Trophoblast cell (in vitro differentiated cells and primary cell): ENCODE data around the gene ZNF304.

Source experiments
- DNase-seq, 2 donors: peaks; one replicate each; pipeline ENCODE4 v3.0.0-alpha.2; 2016
- H2AFZ ChIP-seq: 2 replicates; pipeline ENCODE4 v1.6.1; 2013; ENCODE audit warnings: low read length, moderate library complexity, mild to moderate bottlenecking; ENCODE audit not compliant: insufficient read depth, poor library complexity
- H2AK5ac ChIP-seq: 2 replicates; pipeline ENCODE4 v1.6.1; 2013; ENCODE audit warnings: mild to moderate bottlenecking, low read length
- H2BK120ac ChIP-seq: 2 replicates; pipeline ENCODE4 v1.6.1; 2013; ENCODE audit warnings: low read length, mild to moderate bottlenecking, moderate library complexity; ENCODE audit not compliant: insufficient read depth, poor library complexity
- H2BK12ac ChIP-seq: 2 replicates; pipeline ENCODE4 v1.6.1; 2013; ENCODE audit warnings: mild to moderate bottlenecking, low read length, moderate library complexity
- H2BK5ac ChIP-seq: 2 replicates; pipeline ENCODE4 v1.6.1; 2013; ENCODE audit warnings: low read length, low read depth, moderate library complexity, mild to moderate bottlenecking; ENCODE audit not compliant: poor library complexity
- H3K14ac ChIP-seq: 2 replicates; pipeline ENCODE4 v1.6.1; 2013; ENCODE audit warnings: mild to moderate bottlenecking, low read length
- H3K18ac ChIP-seq: 2 replicates; pipeline ENCODE4 v1.6.1; 2013; ENCODE audit warnings: mild to moderate bottlenecking, low read length
- H3K23ac ChIP-seq: 2 replicates; pipeline ENCODE4 v1.6.1; 2013; ENCODE audit warnings: low read length
- H3K27ac ChIP-seq: 2 replicates; pipeline ENCODE4 v1.5.1; 2013; ENCODE audit warnings: low read depth, mild to moderate bottlenecking, inconsistent platforms, low read length, moderate library complexity
- H3K27me3 ChIP-seq: 2 replicates; pipeline ENCODE4 v1.6.1; 2013; ENCODE audit warnings: inconsistent platforms, mild to moderate bottlenecking, low read length, moderate library complexity; ENCODE audit not compliant: insufficient read depth
- H3K36me3 ChIP-seq, 2 experiments: 1 replicate in 1 of 2; 2 replicates in 1 of 2; pipeline ENCODE4 v1.6.1; 2013; ENCODE audit warnings: low read length in 2 of 2, mild to moderate bottlenecking in 2 of 2, moderate library complexity in 1 of 2; ENCODE audit not compliant: insufficient read depth in 2 of 2, control insufficient read depth in 1 of 2
- H3K4ac ChIP-seq: 2 replicates; pipeline ENCODE4 v1.6.1; 2013; ENCODE audit warnings: low read depth, mild to moderate bottlenecking, low read length, moderate library complexity
- H3K4me1 ChIP-seq, 2 experiments: 1 replicate in 1 of 2; 2 replicates in 1 of 2; pipeline ENCODE4 v1.6.1; 2013; ENCODE audit warnings: low read length in 2 of 2, mild to moderate bottlenecking in 2 of 2, moderate library complexity in 1 of 2; ENCODE audit not compliant: insufficient read depth in 2 of 2, control insufficient read depth in 1 of 2
- H3K4me2 ChIP-seq: 2 replicates; pipeline ENCODE4 v1.6.1; 2013; ENCODE audit warnings: inconsistent platforms, mild to moderate bottlenecking, low read length, moderate library complexity
- H3K4me3 ChIP-seq: 2 replicates; pipeline ENCODE4 v1.5.1; 2013; ENCODE audit warnings: mild to moderate bottlenecking, low read depth, low read length, inconsistent platforms
- H3K79me1 ChIP-seq: one replicate; pipeline ENCODE4 v1.6.1; 2013; ENCODE audit warnings: low read length
- H3K79me2 ChIP-seq: 2 replicates; pipeline ENCODE4 v1.6.1; 2013; ENCODE audit warnings: low read length, mild to moderate bottlenecking; ENCODE audit not compliant: control insufficient read depth, insufficient read depth, poor library complexity
- H3K9ac ChIP-seq: 2 replicates; pipeline ENCODE4 v1.6.1; 2013; ENCODE audit warnings: mild to moderate bottlenecking, low read length
- H3K9me3 ChIP-seq: 2 replicates; pipeline ENCODE4 v1.6.1; 2013; ENCODE audit warnings: low read depth, mild to moderate bottlenecking, control low read depth, inconsistent platforms, low read length; ENCODE audit not compliant: insufficient read depth
- H4K12ac ChIP-seq: 2 replicates; pipeline ENCODE4 v1.6.1; 2013; ENCODE audit warnings: low read depth, mild to moderate bottlenecking, low read length, moderate library complexity
- H4K8ac ChIP-seq: 2 replicates; pipeline ENCODE4 v1.6.1; 2013; ENCODE audit warnings: low read depth, mild to moderate bottlenecking, low read length, moderate library complexity
- H4K91ac ChIP-seq: one replicate; pipeline ENCODE4 v1.6.1; 2013; ENCODE audit warnings: low read depth, mild to moderate bottlenecking, low read length, moderate library complexity
- WGBS: extraction: QIAGEN DNeasy Blood & Tissue Kit; methylation state at CpG from one replicate; pipeline ENCODE4 v1.1.7; 2013; ENCODE audit warnings: missing lambda C conversion rate; ENCODE audit not compliant: insufficient read length, insufficient coverage; ENCODE audit errors: extremely low coverage; 5-methylcytosine and 5-hydroxymethylcytosine counted together

ZNF304 gene

DNA sequence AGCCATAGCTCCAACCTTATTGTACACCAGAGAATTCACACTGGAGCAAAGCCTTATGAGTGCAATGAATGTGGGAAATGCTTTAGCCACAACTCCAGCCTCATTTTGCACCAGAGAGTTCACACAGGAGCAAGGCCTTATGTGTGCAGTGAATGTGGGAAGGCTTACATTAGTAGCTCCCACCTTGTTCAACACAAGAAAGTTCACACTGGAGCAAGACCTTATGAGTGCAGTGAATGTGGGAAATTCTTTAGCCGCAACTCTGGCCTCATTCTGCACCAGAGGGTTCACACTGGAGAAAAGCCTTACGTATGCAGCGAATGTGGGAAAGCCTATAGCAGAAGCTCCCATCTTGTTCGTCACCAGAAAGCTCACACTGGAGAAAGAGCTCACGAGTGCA lies 6.3 kb downstream of the ZNF304 start:
- no CpG with 5 or more reads among the region's 5 CpGs for WGBS
- Histone ChIP-seq H2AK5ac (no peak overlapping the region), H3K23ac (no peak overlapping the region), H3K18ac (no peak overlapping the region), H3K4me3 (no peak overlapping the region), H3K79me1 (no peaks in the 10 kb centered on the region), H4K8ac (no peak overlapping the region), H2AFZ (no peak overlapping the region), H3K14ac (no peak overlapping the region), H3K9me3 (no peaks in the 10 kb centered on the region), H4K91ac (no peak overlapping the region), H3K4me2 (no peak overlapping the region), H3K9ac (no peak overlapping the region), H2BK120ac (no peak overlapping the region), H2BK5ac (no peak overlapping the region), H4K12ac (no peak overlapping the region), H3K4me1 (peaks cover 0 to 1% of the 10 kb centered on the region in 2 experiments), H3K4ac (no peak overlapping the region), H2BK12ac (no peak overlapping the region), H3K79me2 (no peaks in the 10 kb centered on the region), H3K27me3 (no peaks in the 10 kb centered on the region), H3K36me3 (peaks cover 26 to 55% of the 10 kb centered on the region in 2 experiments), H3K27ac (no peak overlapping the region)
- no peak for DNase-seq

DNA sequence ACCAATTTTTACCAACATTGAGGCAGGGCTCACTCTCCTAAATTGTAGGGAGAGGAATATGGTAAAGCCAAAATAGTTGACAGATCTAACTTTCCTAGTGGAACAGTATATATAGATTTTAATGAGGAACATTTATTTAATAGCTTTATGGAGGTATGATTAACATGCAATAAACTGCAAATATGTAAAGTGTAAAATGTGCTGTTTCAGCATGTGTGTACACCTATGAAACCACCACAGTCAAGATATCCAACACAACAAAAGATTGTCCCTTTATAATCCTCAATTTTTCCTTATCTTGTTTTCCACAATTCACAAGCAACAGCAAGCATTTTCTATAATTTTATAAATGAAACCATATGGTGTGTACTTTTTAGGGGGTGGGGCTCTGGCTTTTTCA lies 8.2 kb downstream of the ZNF304 start:
- Histone ChIP-seq H3K79me1 (peaks cover 7% of the 10 kb centered on the region), H3K79me2 (peaks cover 4% of the 10 kb centered on the region), H3K4me2 (no peak overlapping the region), H2BK12ac (no peak overlapping the region), H3K4ac (no peak overlapping the region), H2AFZ (no peak overlapping the region), H4K8ac (no peak overlapping the region), H3K9ac (no peak overlapping the region), H3K4me3 (no peak overlapping the region), H3K36me3 (peaks cover 23 to 43% of the 10 kb centered on the region in 2 experiments), H3K14ac (no peak overlapping the region), H3K23ac (no peak overlapping the region), H4K12ac (no peak overlapping the region), H2AK5ac (no peak overlapping the region), H3K4me1 (peaks cover 5 to 6% of the 10 kb centered on the region in 2 experiments), H4K91ac (no peak overlapping the region), H3K9me3 (no peaks in the 10 kb centered on the region), H3K27me3 (no peaks in the 10 kb centered on the region), H2BK120ac (no peak overlapping the region), H3K27ac (no peak overlapping the region), H2BK5ac (no peak overlapping the region), H3K18ac (no peak overlapping the region)
- DNase-seq: no peak

DNA sequence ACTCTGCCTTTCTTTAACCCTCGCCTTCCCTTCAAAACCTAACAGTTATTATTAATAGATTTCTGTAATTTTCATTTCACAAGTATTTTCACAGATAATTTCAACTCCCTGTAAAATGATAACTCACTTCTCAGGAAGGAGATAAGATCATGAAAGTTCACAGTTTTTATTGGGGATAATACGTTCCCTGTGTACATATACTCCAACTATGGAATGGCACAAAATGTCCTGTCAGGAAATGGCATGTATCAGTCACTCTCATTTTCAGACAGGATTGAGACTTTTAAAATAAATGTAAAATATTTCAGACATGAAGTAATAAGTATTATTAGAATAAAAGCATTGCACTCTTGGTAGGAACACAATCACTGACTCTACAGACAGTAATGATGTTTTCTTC lies 11.3 kb downstream of the ZNF304 start:
- Histone ChIP-seq H3K18ac (no peak overlapping the region), H3K36me3 (peaks cover 4 to 13% of the 10 kb centered on the region in 2 experiments), H3K9me3 (no peaks in the 10 kb centered on the region), H3K23ac (no peak overlapping the region), H2BK12ac (no peak overlapping the region), H3K27me3 (no peaks in the 10 kb centered on the region), H4K8ac (no peak overlapping the region), H3K9ac (no peak overlapping the region), H2AK5ac (no peak overlapping the region), H3K4ac (no peak overlapping the region), H3K79me1 (peaks cover 7% of the 10 kb centered on the region), H3K4me3 (no peak overlapping the region), H3K4me1 (peaks cover 6 to 9% of the 10 kb centered on the region in 2 experiments), H3K4me2 (peak overlapping the region; percentile 61), H2BK120ac (no peak overlapping the region), H3K14ac (no peak overlapping the region), H4K12ac (peak overlapping the region; percentile 43), H3K79me2 (peaks cover 4% of the 10 kb centered on the region), H2BK5ac (no peak overlapping the region), H2AFZ (no peak overlapping the region), H3K27ac (no peak overlapping the region), H4K91ac (no peak overlapping the region)
- DNase-seq: no peak
- WGBS: no CpG with 5 or more reads among the region's 2 CpGs

DNA sequence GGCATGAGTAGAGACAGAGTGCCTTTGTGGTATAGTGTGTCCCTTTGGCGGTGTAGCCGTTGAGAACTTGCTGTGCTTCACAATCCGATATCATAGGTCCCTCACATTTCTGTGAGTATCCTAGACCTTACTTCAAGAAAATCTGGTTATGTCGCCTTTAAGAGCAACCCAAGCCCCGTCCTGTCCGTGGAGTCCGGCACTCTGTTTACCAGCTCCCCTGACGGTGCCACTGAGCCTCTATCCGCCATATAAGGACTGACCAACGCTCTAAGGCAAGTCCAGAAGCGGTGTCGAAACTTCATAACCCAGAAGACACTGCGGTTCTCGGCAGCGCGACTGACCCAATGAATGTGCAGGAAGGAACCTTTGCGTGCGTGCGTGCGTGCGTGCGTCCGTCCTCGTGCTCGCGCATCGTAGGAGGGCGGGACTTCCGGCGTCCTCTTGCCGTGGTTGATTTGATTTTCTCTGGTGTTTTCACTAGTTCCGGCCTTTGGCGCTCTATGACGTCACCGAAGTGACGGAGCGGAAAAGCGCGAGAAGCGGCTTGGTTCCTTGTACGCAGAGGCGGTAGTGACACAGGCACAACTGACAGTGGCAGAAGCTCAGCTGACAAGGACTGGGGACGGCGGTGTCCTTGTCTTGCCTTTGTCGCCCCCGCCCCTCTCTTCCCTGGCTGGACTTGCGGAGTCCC lies 12.1 kb downstream of the ZNF304 start, which contains the start of the genes TRAPPC2B and ZNF547:
TRAPPC2B (plus strand) TSS at position 555 of the 691 bp plus-strand sequence. CDS start 1,283 bp downstream, outside the sequence.
ZNF547 (plus strand) TSS at position 555 of the 691 bp plus-strand sequence. CDS start 5,005 bp downstream, outside the sequence.
- Histone ChIP-seq H3K27me3 (no peaks in the 10 kb centered on the region), H3K36me3 (peaks cover 2 to 7% of the 10 kb centered on the region in 2 experiments), H3K4me1 (peaks cover 6 to 9% of the 10 kb centered on the region in 2 experiments), H3K9ac (peak within 1 kb of the TSS; percentile 86), H3K18ac (peak within 1 kb of the TSS; percentile 63), H2AK5ac (peak within 1 kb of the TSS; percentile 66), H3K23ac (no peak within 1 kb of the TSS), H4K12ac (peak within 1 kb of the TSS; percentile 69), H2BK12ac (no peak within 1 kb of the TSS), H2AFZ (peak within 1 kb of the TSS; percentile 61), H2BK5ac (peak within 1 kb of the TSS; percentile 37), H2BK120ac (peak within 1 kb of the TSS; percentile 30), H3K9me3 (no peaks in the 10 kb centered on the region), H3K4ac (peak within 1 kb of the TSS; percentile 84), H3K27ac (no peak within 1 kb of the TSS), H3K4me2 (peak within 1 kb of the TSS; percentile 99), H4K91ac (peak within 1 kb of the TSS; percentile 78), H3K14ac (peak within 1 kb of the TSS; percentile 73), H3K79me2 (peaks cover 4% of the 10 kb centered on the region), H3K4me3 (peak within 1 kb of the TSS; percentile 91), H3K79me1 (peaks cover 7% of the 10 kb centered on the region), H4K8ac (peak within 1 kb of the TSS; percentile 86)
- peak; percentile 100 for DNase-seq
- no CpG with 5 or more reads among the region's 47 CpGs for WGBS
